ENCODE results near the gene RALGPS1. TPM values are rescaled to one million over a fixed set of nuclear protein-coding genes. Genes with fewer than 3 reads are reported as not detected.

The RALGPS1 gene
- total RNA-seq, 2 experiments from 2014 or later = 2.5 to 4.1 TPM

DNA sequence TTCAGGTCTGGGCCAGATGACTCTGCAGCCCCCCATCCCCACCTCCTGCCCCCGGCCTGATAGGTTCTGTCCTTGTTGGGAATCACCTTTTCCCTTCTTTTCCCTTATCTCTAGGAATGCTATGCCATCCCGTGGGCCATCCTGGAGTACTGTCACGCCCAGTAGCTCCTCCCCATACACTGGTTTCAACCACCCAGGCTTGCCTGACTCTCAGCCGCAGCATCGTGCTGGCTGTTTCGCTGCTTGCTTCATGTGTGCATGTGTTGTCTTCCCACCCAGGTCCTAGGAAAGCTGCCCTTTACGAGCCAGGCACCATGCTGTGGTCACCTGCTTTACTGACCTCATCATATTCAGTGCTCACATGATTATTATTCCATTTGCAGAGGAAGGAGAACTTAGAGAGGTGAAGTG is 136.0 kb downstream of the RALGPS1 start:
- no peak for DNase-seq
- CTCF ChIA-PET = interaction anchor here (1.5 kb wide), 1 partner anchor 110 kb away, joined by 3 read pairs; no protein-coding TSS in a partner anchor
- Mint-ChIP-seq H3K4me3 (no peak overlapping the region), H3K4me1 (ENCODE audit: low read depth) (peaks cover 33% of the 10 kb centered on the region), H3K27ac (peak overlapping the region; percentile 44), H3K27me3 (ENCODE audit: low read depth) (peaks cover 4% of the 10 kb centered on the region), H3K9me3 (ENCODE audit: insufficient read depth) (no peaks in the 10 kb centered on the region), H3K36me3 (ENCODE audit: low read depth) (peaks cover 3% of the 10 kb centered on the region)
- ATAC-seq = no peak
- POLR2A ChIA-PET = interaction anchor here (0.6 kb wide), 1 partner anchor 129 kb away, joined by 3 read pairs; no protein-coding TSS in a partner anchor

- DNase-seq (no peak), ATAC-seq (no peak)
- ChIA-PET CTCF (no interaction called here), POLR2A (no interaction called here)
- Mint-ChIP-seq H3K9me3 (ENCODE audit: insufficient read depth) (no peaks in the 10 kb centered on the region), H3K4me3 (no peak overlapping the region), H3K4me1 (ENCODE audit: low read depth) (peaks cover 31% of the 10 kb centered on the region), H3K36me3 (ENCODE audit: low read depth) (peaks cover 3% of the 10 kb centered on the region), H3K27ac (no peak overlapping the region), H3K27me3 (ENCODE audit: low read depth) (no peaks in the 10 kb centered on the region)
Measured at GRCh38 chr9:127051881-127052595, 137.5 kb downstream of the RALGPS1 start.

GRCh38 chr9:127053057-127053821 is 138.7 kb downstream of the RALGPS1 start:
- CTCF ChIA-PET = no interaction called here
- Mint-ChIP-seq H3K27ac (no peak overlapping the region), H3K4me1 (ENCODE audit: low read depth) (peaks cover 26% of the 10 kb centered on the region), H3K27me3 (ENCODE audit: low read depth) (no peaks in the 10 kb centered on the region), H3K4me3 (no peak overlapping the region), H3K9me3 (ENCODE audit: insufficient read depth) (no peaks in the 10 kb centered on the region), H3K36me3 (ENCODE audit: low read depth) (no peaks in the 10 kb centered on the region)
- ATAC-seq = no peak
- POLR2A ChIA-PET = no interaction called here
- DNase-seq = no peak

GRCh38 chr9:127053960-127054359 is 139.4 kb downstream of the RALGPS1 start:
- no peaks in the 10 kb centered on the region for H3K27me3 Mint-ChIP-seq (ENCODE audit: low read depth)
- no peak overlapping the region for H3K4me3 Mint-ChIP-seq
- POLR2A ChIA-PET = no interaction called here
- no peak overlapping the region for H3K27ac Mint-ChIP-seq
- H3K4me1 Mint-ChIP-seq (ENCODE audit: low read depth) = peaks cover 22% of the 10 kb centered on the region
- ATAC-seq (no peak), DNase-seq (no peak)
- no peaks in the 10 kb centered on the region for H3K9me3 Mint-ChIP-seq (ENCODE audit: insufficient read depth)
- CTCF ChIA-PET = interaction anchor here (2.1 kb wide), 1 partner anchor 68 kb away, joined by 5 read pairs; no protein-coding TSS in a partner anchor
- H3K36me3 Mint-ChIP-seq (ENCODE audit: low read depth) = no peaks in the 10 kb centered on the region

DNA sequence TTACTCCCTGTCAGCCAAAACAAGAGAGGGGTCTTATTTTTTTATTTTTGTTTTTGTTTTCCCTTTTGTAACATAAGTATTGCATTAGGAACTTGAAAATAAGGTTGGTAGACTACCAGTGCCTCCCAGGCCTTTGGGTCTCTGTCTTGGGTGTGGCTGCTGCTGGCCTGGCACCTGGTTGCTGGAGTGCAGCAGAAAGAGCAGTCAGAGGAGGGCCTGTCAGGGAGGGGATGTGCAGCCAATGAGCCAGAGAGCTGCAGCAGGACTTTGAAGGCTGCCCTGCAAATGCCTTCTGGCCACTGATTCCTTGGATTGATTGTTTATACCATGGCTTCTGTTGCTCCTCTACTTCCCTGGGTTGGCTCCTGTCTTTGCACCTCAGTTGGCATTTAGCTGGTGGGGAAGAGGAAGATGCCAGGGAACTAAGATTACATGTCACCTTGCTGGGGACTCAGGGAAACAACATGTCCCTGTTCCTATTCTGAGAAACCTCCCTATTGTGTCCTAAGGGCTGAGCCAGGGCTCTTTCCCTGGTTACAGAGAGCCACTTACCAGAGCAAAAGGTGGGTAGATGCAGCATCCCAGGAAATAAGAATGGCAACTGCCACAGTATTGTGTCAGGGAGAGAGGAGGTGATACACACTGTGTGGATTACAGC is 141.3 kb downstream of the RALGPS1 start:
- no peak overlapping the region for H3K27ac Mint-ChIP-seq
- H3K27me3 Mint-ChIP-seq (ENCODE audit: low read depth) = no peaks in the 10 kb centered on the region
- peaks cover 13% of the 10 kb centered on the region for H3K4me1 Mint-ChIP-seq (ENCODE audit: low read depth)
- H3K4me3 Mint-ChIP-seq = no peak overlapping the region
- H3K36me3 Mint-ChIP-seq (ENCODE audit: low read depth) = no peaks in the 10 kb centered on the region
- no peak for ATAC-seq
- ChIA-PET POLR2A (interaction anchor here (0.6 kb wide), 1 partner anchor 18 kb away, joined by 5 read pairs; no protein-coding TSS in a partner anchor), CTCF (interaction anchor here (2.1 kb wide), 1 partner anchor 70 kb away, joined by 5 read pairs; no protein-coding TSS in a partner anchor)
- H3K9me3 Mint-ChIP-seq (ENCODE audit: insufficient read depth) = no peaks in the 10 kb centered on the region
- DNase-seq = no peak

DNA sequence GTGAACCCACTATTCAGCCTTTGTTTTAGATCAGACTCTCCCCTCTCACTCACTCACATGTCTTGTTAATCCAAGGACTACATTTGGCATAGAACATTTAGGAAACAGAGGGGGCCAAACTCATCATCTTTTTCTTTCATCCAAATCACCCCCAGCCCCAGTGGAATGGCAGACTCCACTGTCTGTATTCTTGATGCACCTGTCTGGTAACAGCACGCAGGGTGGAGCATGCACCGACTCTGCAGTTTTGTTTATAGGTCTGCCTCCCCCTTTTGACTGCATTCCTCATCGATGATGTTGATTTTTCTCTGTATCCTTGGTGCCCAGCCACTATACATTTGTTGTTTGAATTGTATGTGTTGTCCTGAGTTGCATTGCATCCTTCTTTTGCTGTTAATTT is 141.9 kb downstream of the RALGPS1 start:
- no peak overlapping the region for H3K27ac Mint-ChIP-seq
- ChIA-PET POLR2A (no interaction called here), CTCF (no interaction called here)
- ATAC-seq = no peak
- no peak for DNase-seq
- no peaks in the 10 kb centered on the region for H3K9me3 Mint-ChIP-seq (ENCODE audit: insufficient read depth)
- H3K27me3 Mint-ChIP-seq (ENCODE audit: low read depth) = no peaks in the 10 kb centered on the region
- H3K36me3 Mint-ChIP-seq (ENCODE audit: low read depth) = no peaks in the 10 kb centered on the region
- peaks cover 12% of the 10 kb centered on the region for H3K4me1 Mint-ChIP-seq (ENCODE audit: low read depth)
- no peak overlapping the region for H3K4me3 Mint-ChIP-seq

DNA sequence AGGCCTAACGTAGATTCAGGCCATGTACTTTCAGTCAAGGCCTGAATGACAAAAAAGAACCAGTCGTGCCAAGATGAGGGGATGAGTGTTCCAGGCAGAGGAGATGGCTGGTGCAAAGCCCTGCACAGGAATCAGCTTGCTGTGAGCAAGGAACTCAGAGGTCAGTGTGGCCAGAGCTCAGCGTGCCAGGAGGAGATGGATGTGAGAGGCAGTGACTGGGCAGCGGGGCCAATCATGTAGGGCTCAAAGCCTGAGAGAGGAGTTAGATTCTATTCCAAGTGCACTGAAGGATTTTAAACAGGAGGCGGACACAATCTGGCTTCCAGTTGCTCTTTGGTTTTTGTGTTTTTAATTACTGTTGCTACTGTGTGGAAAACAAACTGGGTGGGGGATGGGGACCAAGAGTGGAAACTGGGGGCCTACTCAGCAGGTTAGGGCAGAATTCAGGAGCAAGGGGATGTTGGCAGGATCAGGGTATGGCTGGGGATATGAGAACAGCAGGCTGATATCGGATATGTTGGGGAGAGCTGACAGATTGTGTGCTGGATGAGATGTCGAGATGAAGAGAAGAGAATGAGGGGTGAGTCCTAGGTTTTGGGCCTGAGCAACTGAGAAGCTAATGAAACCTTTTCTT is 143.5 kb downstream of the RALGPS1 start:
- Mint-ChIP-seq H3K4me1 (ENCODE audit: low read depth) (peaks cover 12% of the 10 kb centered on the region), H3K9me3 (ENCODE audit: insufficient read depth) (no peaks in the 10 kb centered on the region), H3K4me3 (no peak overlapping the region), H3K36me3 (ENCODE audit: low read depth) (no peaks in the 10 kb centered on the region), H3K27me3 (ENCODE audit: low read depth) (no peaks in the 10 kb centered on the region), H3K27ac (no peak overlapping the region)
- ATAC-seq (no peak), DNase-seq (no peak)
- ChIA-PET POLR2A (no interaction called here), CTCF (interaction anchor here (0.8 to 3.8 kb wide), 2 partner anchors 9 kb away, joined by 3 to 17 read pairs; no protein-coding TSS in a partner anchor)

- no peak overlapping the region for H3K4me3 Mint-ChIP-seq
- ChIA-PET CTCF (interaction anchor here (3.8 kb wide), 1 partner anchor 10 kb away, joined by 17 read pairs; no protein-coding TSS in a partner anchor), POLR2A (interaction anchor here (1.5 kb wide), 1 partner anchor 73 kb away, joined by 3 read pairs; no protein-coding TSS in a partner anchor)
- H3K4me1 Mint-ChIP-seq (ENCODE audit: low read depth) = peaks cover 12% of the 10 kb centered on the region
- DNase-seq = no peak
- no peaks in the 10 kb centered on the region for H3K9me3 Mint-ChIP-seq (ENCODE audit: insufficient read depth)
- no peaks in the 10 kb centered on the region for H3K36me3 Mint-ChIP-seq (ENCODE audit: low read depth)
- H3K27me3 Mint-ChIP-seq (ENCODE audit: low read depth) = no peaks in the 10 kb centered on the region
- ATAC-seq = no peak
- no peak overlapping the region for H3K27ac Mint-ChIP-seq
Measured at GRCh38 chr9:127058645-127059021, 144.1 kb downstream of the RALGPS1 start.

DNA sequence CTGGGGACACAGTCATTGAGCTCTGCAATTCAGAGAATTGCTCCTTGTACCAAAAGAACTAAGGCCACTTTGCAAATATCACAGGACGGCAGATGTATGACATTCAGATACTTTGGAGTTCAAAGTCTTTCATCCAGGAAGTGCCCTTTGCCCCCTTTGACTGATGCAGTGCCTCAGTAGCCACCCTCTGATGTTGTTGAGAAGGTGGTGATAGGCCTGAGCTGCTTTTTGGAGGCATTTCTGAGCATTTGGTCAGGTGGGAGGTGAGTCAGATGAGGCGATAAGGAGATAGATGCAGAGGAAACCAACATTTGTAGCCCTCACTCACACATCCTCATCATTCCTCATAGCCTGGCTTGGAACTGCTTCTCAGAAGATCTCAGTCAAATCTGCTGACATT is 144.4 kb downstream of the RALGPS1 start:
- ChIA-PET POLR2A (interaction anchor here (1.5 kb wide), 1 partner anchor 73 kb away, joined by 3 read pairs; no protein-coding TSS in a partner anchor), CTCF (interaction anchor here (3.8 kb wide), 1 partner anchor 10 kb away, joined by 17 read pairs; no protein-coding TSS in a partner anchor)
- Mint-ChIP-seq H3K4me1 (ENCODE audit: low read depth) (peaks cover 12% of the 10 kb centered on the region), H3K27me3 (ENCODE audit: low read depth) (no peaks in the 10 kb centered on the region), H3K27ac (peak overlapping the region; percentile 31), H3K4me3 (no peak overlapping the region), H3K9me3 (ENCODE audit: insufficient read depth) (no peaks in the 10 kb centered on the region), H3K36me3 (ENCODE audit: low read depth) (no peaks in the 10 kb centered on the region)
- ATAC-seq (no peak), DNase-seq (no peak)

DNA sequence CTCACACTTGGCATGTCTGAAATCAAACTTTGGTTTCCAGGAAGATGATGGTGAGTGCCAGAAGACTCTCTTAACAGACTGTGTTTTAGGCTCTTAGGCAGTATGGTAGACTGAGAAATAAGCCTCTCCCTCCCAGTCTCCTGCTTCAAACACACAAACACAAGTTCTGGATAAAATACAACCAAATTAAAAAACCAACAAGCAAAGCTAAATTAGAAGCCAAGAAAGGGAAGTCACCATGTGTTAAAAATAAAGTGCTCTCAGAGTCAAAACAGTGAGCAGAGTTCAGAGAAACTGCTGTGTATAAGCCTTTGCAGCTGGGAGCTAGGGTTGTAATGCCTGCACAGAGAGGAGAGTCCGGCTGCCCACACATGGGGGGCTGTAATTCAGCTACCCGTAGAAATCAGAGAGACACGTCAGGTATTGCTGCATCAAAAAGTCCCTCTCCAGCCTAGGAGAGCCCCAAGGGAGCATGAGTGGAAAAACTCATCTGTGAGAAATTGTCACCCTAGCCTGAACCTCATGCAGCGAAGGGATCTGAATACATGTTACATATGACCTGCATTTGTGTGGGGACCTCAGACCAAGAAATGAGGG is 145.3 kb downstream of the RALGPS1 start:
- H3K4me3 Mint-ChIP-seq = no peak overlapping the region
- no peaks in the 10 kb centered on the region for H3K27me3 Mint-ChIP-seq (ENCODE audit: low read depth)
- H3K9me3 Mint-ChIP-seq (ENCODE audit: insufficient read depth) = no peaks in the 10 kb centered on the region
- no peaks in the 10 kb centered on the region for H3K36me3 Mint-ChIP-seq (ENCODE audit: low read depth)
- H3K4me1 Mint-ChIP-seq (ENCODE audit: low read depth) = peaks cover 12% of the 10 kb centered on the region
- no peak for ATAC-seq
- POLR2A ChIA-PET = interaction anchor here (1.5 kb wide), 1 partner anchor 74 kb away, joined by 3 read pairs; no protein-coding TSS in a partner anchor
- H3K27ac Mint-ChIP-seq = no peak overlapping the region
- CTCF ChIA-PET = interaction anchor here (3.8 kb wide), 1 partner anchor 11 kb away, joined by 17 read pairs; no protein-coding TSS in a partner anchor
- DNase-seq = no peak

DNA sequence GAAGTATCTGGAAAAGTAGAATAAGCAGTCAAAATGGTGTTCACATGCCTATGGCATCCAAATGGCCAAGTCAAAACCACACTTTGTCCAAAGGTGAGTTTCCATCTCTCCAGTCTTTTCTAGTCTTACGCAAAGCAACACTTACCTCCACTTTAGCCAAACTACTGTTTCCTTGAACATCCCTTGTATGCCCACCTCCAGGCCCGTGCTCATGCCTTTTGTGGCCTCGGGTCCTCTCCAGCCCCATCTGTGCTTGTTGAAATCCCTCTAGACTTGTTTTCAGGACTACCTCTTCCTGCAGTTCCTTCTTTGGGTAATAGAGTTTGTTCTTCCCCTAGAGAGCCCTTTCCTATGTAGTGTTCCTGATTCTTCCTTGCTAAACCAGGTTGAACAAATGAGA is 146.8 kb downstream of the RALGPS1 start:
- H3K27ac Mint-ChIP-seq = no peak overlapping the region
- DNase-seq (no peak), ATAC-seq (no peak)
- ChIA-PET POLR2A (no interaction called here), CTCF (interaction anchor here (0.7 to 3.8 kb wide), 2 partner anchors 12 to 56 kb away, joined by 3 to 17 read pairs; no protein-coding TSS in a partner anchor)
- peaks cover 12% of the 10 kb centered on the region for H3K4me1 Mint-ChIP-seq (ENCODE audit: low read depth)
- no peaks in the 10 kb centered on the region for H3K27me3 Mint-ChIP-seq (ENCODE audit: low read depth)
- H3K9me3 Mint-ChIP-seq (ENCODE audit: insufficient read depth) = no peaks in the 10 kb centered on the region
- no peaks in the 10 kb centered on the region for H3K36me3 Mint-ChIP-seq (ENCODE audit: low read depth)
- no peak overlapping the region for H3K4me3 Mint-ChIP-seq

Measured in activated CD8-positive, alpha-beta T cell treated with anti-CD3 and anti-CD28 coated beads, Interleukin-2, amount 10 ng/mL, durations not matched to agents 7 days and 5 days (primary cell).